ENCODE results near the gene BDKRB1.

The BDKRB1 gene

GRCh38 chr14:96284008-96284407 is 28.0 kb downstream of the BDKRB1 start:
- no peak for DNase-seq

- no peak for DNase-seq
Observed at GRCh38 chr14:96284430-96284829, 28.4 kb downstream of the BDKRB1 start.

GRCh38 chr14:96285667-96286066 is 29.7 kb downstream of the BDKRB1 start:
- no peak for DNase-seq

- DNase-seq = no peak
Observed at GRCh38 chr14:96286251-96286650, 30.2 kb downstream of the BDKRB1 start.

GRCh38 chr14:96287856-96288255 is 31.8 kb downstream of the BDKRB1 start:
- DNase-seq = no peak

- no peak for DNase-seq
Observed at GRCh38 chr14:96294246-96294645, 38.2 kb downstream of the BDKRB1 start.

- peak; percentile 20 to 30 for DNase-seq
Observed at GRCh38 chr14:96297000-96297399, 41.0 kb downstream of the BDKRB1 start.

GRCh38 chr14:96297997-96298515 is 42.0 kb downstream of the BDKRB1 start:
- DNase-seq = no peak

GRCh38 chr14:96299441-96299840 is 43.4 kb downstream of the BDKRB1 start:
- no peak for DNase-seq

- DNase-seq = no peak
Observed at GRCh38 chr14:96303981-96304380, 48.0 kb downstream of the BDKRB1 start.

GRCh38 chr14:96304956-96305355 is 48.9 kb downstream of the BDKRB1 start:
- DNase-seq = no peak

- DNase-seq = no peak
Observed at GRCh38 chr14:96307434-96307833, 51.4 kb downstream of the BDKRB1 start.

- DNase-seq = no peak
Observed at GRCh38 chr14:96309133-96309895, 53.3 kb downstream of the BDKRB1 start.

- no peak for DNase-seq
Observed at GRCh38 chr14:96309896-96310330, 53.9 kb downstream of the BDKRB1 start.

GRCh38 chr14:96310906-96311305 is 54.9 kb downstream of the BDKRB1 start:
- DNase-seq = no peak
